Measurements from ENCODE around the gene ENO4. TPM values are rescaled to one million over a fixed set of nuclear protein-coding genes. Genes with fewer than 3 reads are reported as not detected.

Gene ENO4
- total and polyA plus RNA-seq, 5 donors from 2014 or later, result not detected

GRCh38 chr10:116861796-116862195 lies 12.5 kb downstream of the ENO4 start:
- H3K9me3 ChIP-seq (ENCODE audit: control insufficient read depth in 2 of 2, low read length in 2 of 2), result no peaks in the 10 kb centered on the region
- DNase-seq, result no peak
- Mint-ChIP-seq H3K27me3 (no peaks in the 10 kb centered on the region), H3K9me3 (peaks cover 0 to 7% (median 3%) of the 10 kb centered on the region in 7 donors), H3K4me1 (no peaks in the 10 kb centered on the region), H3K4me3 (no peak overlapping the region), H3K36me3 (no peaks in the 10 kb centered on the region), H3K27ac (no peak overlapping the region)
- no peaks in the 10 kb centered on the region for H3K27me3 ChIP-seq (ENCODE audit: control insufficient read depth, insufficient read depth, low read length)
- H3K4me3 ChIP-seq (ENCODE audit: low read depth, low read length), result no peak overlapping the region
- ATAC-seq (ENCODE audit: low read depth in 2 of 2), result no peak
- no peak overlapping the region for H3K27ac ChIP-seq (ENCODE audit: insufficient read depth, low read length, poor library complexity, severe bottlenecking)
- H3K4me1 ChIP-seq (ENCODE audit: control insufficient read depth, insufficient read depth, low read length, poor library complexity, severe bottlenecking), result no peaks in the 10 kb centered on the region
- no peaks in the 10 kb centered on the region for H3K36me3 ChIP-seq (ENCODE audit: control insufficient read depth, insufficient read depth, low read length)

- no peak overlapping the region for H3K27ac Mint-ChIP-seq
- ATAC-seq (ENCODE audit: low read depth in 2 of 2), result no peak
Measured at GRCh38 chr10:116864436-116864835, 15.1 kb downstream of the ENO4 start.

GRCh38 chr10:116866066-116866465 lies 16.8 kb downstream of the ENO4 start:
- no peak overlapping the region for H3K27ac Mint-ChIP-seq
- Histone ChIP-seq H3K27me3 (ENCODE audit: control insufficient read depth, insufficient read depth, low read length) (no peaks in the 10 kb centered on the region), H3K9me3 (ENCODE audit: control insufficient read depth in 2 of 2, low read length in 2 of 2) (no peaks in the 10 kb centered on the region), H3K27ac (ENCODE audit: insufficient read depth, low read length, poor library complexity, severe bottlenecking) (no peak overlapping the region), H3K4me1 (ENCODE audit: control insufficient read depth, insufficient read depth, low read length, poor library complexity, severe bottlenecking) (no peaks in the 10 kb centered on the region), H3K4me3 (ENCODE audit: low read depth, low read length) (no peak overlapping the region), H3K36me3 (ENCODE audit: control insufficient read depth, insufficient read depth, low read length) (no peaks in the 10 kb centered on the region)
- no peaks in the 10 kb centered on the region for H3K4me1 Mint-ChIP-seq
- peaks cover 0 to 3% (median 0%) of the 10 kb centered on the region in 7 donors for H3K9me3 Mint-ChIP-seq
- no peak overlapping the region for H3K4me3 Mint-ChIP-seq
- no peak for ATAC-seq (ENCODE audit: low read depth in 2 of 2)
- H3K36me3 Mint-ChIP-seq, result no peaks in the 10 kb centered on the region
- H3K27me3 Mint-ChIP-seq, result no peaks in the 10 kb centered on the region
- DNase-seq, result no peak

More at GRCh38 chr10:116864436-116864835, 15.1 kb downstream of the ENO4 start:
- Mint-ChIP-seq H3K4me3 (no peak overlapping the region), H3K27me3 (no peaks in the 10 kb centered on the region), H3K4me1 (no peaks in the 10 kb centered on the region), H3K36me3 (no peaks in the 10 kb centered on the region), H3K9me3 (peaks cover 0 to 3% (median 0%) of the 10 kb centered on the region in 7 donors)
- H3K4me1 ChIP-seq (ENCODE audit: control insufficient read depth, insufficient read depth, low read length, poor library complexity, severe bottlenecking), result no peaks in the 10 kb centered on the region
- H3K36me3 ChIP-seq (ENCODE audit: control insufficient read depth, insufficient read depth, low read length), result no peaks in the 10 kb centered on the region
- H3K27ac ChIP-seq (ENCODE audit: insufficient read depth, low read length, poor library complexity, severe bottlenecking), result no peak overlapping the region
- no peaks in the 10 kb centered on the region for H3K27me3 ChIP-seq (ENCODE audit: control insufficient read depth, insufficient read depth, low read length)
- H3K9me3 ChIP-seq (ENCODE audit: control insufficient read depth in 2 of 2, low read length in 2 of 2), result no peaks in the 10 kb centered on the region
- no peak for DNase-seq
- no peak overlapping the region for H3K4me3 ChIP-seq (ENCODE audit: low read depth, low read length)

- Mint-ChIP-seq H3K27me3 (no peaks in the 10 kb centered on the region), H3K27ac (no peak overlapping the region), H3K4me1 (no peaks in the 10 kb centered on the region), H3K4me3 (no peak overlapping the region), H3K9me3 (peaks cover 0 to 3% (median 0%) of the 10 kb centered on the region in 7 donors), H3K36me3 (no peaks in the 10 kb centered on the region)
- H3K4me3 ChIP-seq (ENCODE audit: low read depth, low read length), result no peak overlapping the region
- no peak for DNase-seq
- H3K27ac ChIP-seq (ENCODE audit: insufficient read depth, low read length, poor library complexity, severe bottlenecking), result no peak overlapping the region
- no peaks in the 10 kb centered on the region for H3K27me3 ChIP-seq (ENCODE audit: control insufficient read depth, insufficient read depth, low read length)
- H3K9me3 ChIP-seq (ENCODE audit: control insufficient read depth in 2 of 2, low read length in 2 of 2), result no peaks in the 10 kb centered on the region
- H3K4me1 ChIP-seq (ENCODE audit: control insufficient read depth, insufficient read depth, low read length, poor library complexity, severe bottlenecking), result no peaks in the 10 kb centered on the region
- no peaks in the 10 kb centered on the region for H3K36me3 ChIP-seq (ENCODE audit: control insufficient read depth, insufficient read depth, low read length)
- ATAC-seq (ENCODE audit: low read depth in 2 of 2), result no peak
Measured at GRCh38 chr10:116866987-116867595, 17.8 kb downstream of the ENO4 start.

- Histone ChIP-seq H3K27ac (ENCODE audit: insufficient read depth, low read length, poor library complexity, severe bottlenecking) (no peak overlapping the region), H3K9me3 (ENCODE audit: control insufficient read depth in 2 of 2, low read length in 2 of 2) (no peaks in the 10 kb centered on the region), H3K4me1 (ENCODE audit: control insufficient read depth, insufficient read depth, low read length, poor library complexity, severe bottlenecking) (no peaks in the 10 kb centered on the region), H3K4me3 (ENCODE audit: low read depth, low read length) (no peak overlapping the region), H3K27me3 (ENCODE audit: control insufficient read depth, insufficient read depth, low read length) (no peaks in the 10 kb centered on the region), H3K36me3 (ENCODE audit: control insufficient read depth, insufficient read depth, low read length) (no peaks in the 10 kb centered on the region)
- no peak for DNase-seq
- Mint-ChIP-seq H3K4me1 (no peaks in the 10 kb centered on the region), H3K9me3 (peaks cover 0 to 4% (median 0%) of the 10 kb centered on the region in 7 donors), H3K27me3 (peaks cover 3% of the 10 kb centered on the region), H3K4me3 (no peak overlapping the region), H3K36me3 (no peaks in the 10 kb centered on the region), H3K27ac (no peak overlapping the region)
- no peak for ATAC-seq (ENCODE audit: low read depth in 2 of 2)
Measured at GRCh38 chr10:116868198-116868676, 18.9 kb downstream of the ENO4 start.

GRCh38 chr10:116868722-116869121 lies 19.4 kb downstream of the ENO4 start:
- Mint-ChIP-seq H3K27ac (no peak overlapping the region), H3K9me3 (peaks cover 0 to 4% (median 0%) of the 10 kb centered on the region in 7 donors), H3K4me1 (no peaks in the 10 kb centered on the region), H3K36me3 (no peaks in the 10 kb centered on the region), H3K4me3 (no peak overlapping the region), H3K27me3 (peaks cover 4% of the 10 kb centered on the region)
- H3K27me3 ChIP-seq (ENCODE audit: control insufficient read depth, insufficient read depth, low read length), result no peaks in the 10 kb centered on the region
- ATAC-seq (ENCODE audit: low read depth in 2 of 2), result no peak
- no peaks in the 10 kb centered on the region for H3K4me1 ChIP-seq (ENCODE audit: control insufficient read depth, insufficient read depth, low read length, poor library complexity, severe bottlenecking)
- H3K27ac ChIP-seq (ENCODE audit: insufficient read depth, low read length, poor library complexity, severe bottlenecking), result no peak overlapping the region
- no peak for DNase-seq
- H3K36me3 ChIP-seq (ENCODE audit: control insufficient read depth, insufficient read depth, low read length), result no peaks in the 10 kb centered on the region
- no peaks in the 10 kb centered on the region for H3K9me3 ChIP-seq (ENCODE audit: control insufficient read depth in 2 of 2, low read length in 2 of 2)
- no peak overlapping the region for H3K4me3 ChIP-seq (ENCODE audit: low read depth, low read length)

GRCh38 chr10:116870949-116871348 lies 21.6 kb downstream of the ENO4 start:
- Histone ChIP-seq H3K27me3 (ENCODE audit: control insufficient read depth, insufficient read depth, low read length) (peaks cover 1% of the 10 kb centered on the region), H3K36me3 (ENCODE audit: control insufficient read depth, insufficient read depth, low read length) (no peaks in the 10 kb centered on the region), H3K27ac (ENCODE audit: insufficient read depth, low read length, poor library complexity, severe bottlenecking) (no peak overlapping the region), H3K4me1 (ENCODE audit: control insufficient read depth, insufficient read depth, low read length, poor library complexity, severe bottlenecking) (no peaks in the 10 kb centered on the region), H3K4me3 (ENCODE audit: low read depth, low read length) (no peak overlapping the region), H3K9me3 (ENCODE audit: control insufficient read depth in 2 of 2, low read length in 2 of 2) (no peaks in the 10 kb centered on the region)
- Mint-ChIP-seq H3K4me3 (no peak overlapping the region), H3K36me3 (no peaks in the 10 kb centered on the region), H3K27me3 (peaks cover 4% of the 10 kb centered on the region), H3K9me3 (peaks cover 0 to 4% (median 0%) of the 10 kb centered on the region in 7 donors), H3K4me1 (no peaks in the 10 kb centered on the region), H3K27ac (no peak overlapping the region)
- ATAC-seq (ENCODE audit: low read depth in 2 of 2), result no peak
- no peak for DNase-seq

GRCh38 chr10:116873134-116873533 lies 23.8 kb downstream of the ENO4 start:
- Histone ChIP-seq H3K4me3 (ENCODE audit: low read depth, low read length) (no peak overlapping the region), H3K9me3 (ENCODE audit: control insufficient read depth in 2 of 2, low read length in 2 of 2) (no peaks in the 10 kb centered on the region), H3K36me3 (ENCODE audit: control insufficient read depth, insufficient read depth, low read length) (no peaks in the 10 kb centered on the region), H3K4me1 (ENCODE audit: control insufficient read depth, insufficient read depth, low read length, poor library complexity, severe bottlenecking) (no peaks in the 10 kb centered on the region), H3K27me3 (ENCODE audit: control insufficient read depth, insufficient read depth, low read length) (peaks cover 1% of the 10 kb centered on the region), H3K27ac (ENCODE audit: insufficient read depth, low read length, poor library complexity, severe bottlenecking) (no peak overlapping the region)
- H3K4me3 Mint-ChIP-seq, result no peak overlapping the region
- H3K27me3 Mint-ChIP-seq, result peaks cover 4% of the 10 kb centered on the region
- no peak overlapping the region for H3K27ac Mint-ChIP-seq
- H3K4me1 Mint-ChIP-seq, result no peaks in the 10 kb centered on the region
- DNase-seq (no peak), ATAC-seq (ENCODE audit: low read depth in 2 of 2) (no peak)
- H3K36me3 Mint-ChIP-seq, result no peaks in the 10 kb centered on the region
- peaks cover 0 to 4% (median 0%) of the 10 kb centered on the region in 7 donors for H3K9me3 Mint-ChIP-seq
